ENCODE data around the gene REXO4. TPM values are rescaled to one million over a fixed set of nuclear protein-coding genes. Genes with fewer than 3 reads are reported as not detected.
A peak's percentile ranks its signal among the peaks of the same experiment; 100 is the strongest.

The REXO4 gene
- total and polyA plus RNA-seq, 4 donors = 7.4 to 12.1 (median 9.1) TPM

DNA sequence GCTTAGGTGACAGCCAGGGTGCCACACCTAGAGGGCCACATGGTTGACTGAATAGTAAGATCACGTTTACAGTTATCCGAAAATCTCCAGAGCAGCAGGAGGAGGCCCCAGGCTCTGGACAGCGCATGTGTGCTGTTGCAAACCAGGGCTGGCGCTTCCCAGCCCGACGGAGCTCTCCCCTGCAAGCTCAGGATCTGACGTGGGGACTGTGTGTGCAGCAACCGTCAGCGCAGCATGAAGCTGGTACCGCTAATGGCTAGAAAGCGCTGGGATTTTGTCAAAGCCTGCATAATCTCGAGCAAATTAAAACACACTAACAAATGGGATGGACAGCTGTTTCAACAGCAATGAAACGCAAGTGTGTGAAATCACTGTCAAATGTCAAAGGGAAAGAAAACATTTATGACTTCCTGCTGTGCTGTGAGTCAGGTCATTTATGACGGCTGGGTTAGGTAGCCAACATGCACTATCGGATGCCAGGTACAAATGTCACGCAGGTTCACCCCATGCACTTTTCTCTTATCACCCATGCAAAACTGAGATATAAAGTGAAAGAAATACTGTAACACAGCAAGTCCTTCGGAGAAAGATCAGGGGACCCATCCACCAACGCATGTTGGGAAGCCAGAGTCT is 49.4 kb downstream of the REXO4 start:
- 42% methylated on average over 18 of the region's 18 CpGs for WGBS
- DNase-seq (ENCODE audit: low spot score) = no peak
- peaks cover 28 to 65% (median 61%) of the 10 kb centered on the region in 4 donors for H3K4me1 ChIP-seq (ENCODE audit: control insufficient read depth in 4 of 4, insufficient read depth in 4 of 4, low read length in 3 of 4)
- no peaks in the 10 kb centered on the region for H3K27me3 ChIP-seq (ENCODE audit: control insufficient read depth in 4 of 4, insufficient read depth in 4 of 4, low read length in 3 of 4)
- TF ChIP-seq HNF4A (conservative IDR thresholded peaks at IDR 0.05) = peak in 1 of 2 donors; percentile 30
- no peak for TF ChIP-seq JUND (IDR thresholded peaks at IDR 0.05)
- TF ChIP-seq RXRA (IDR thresholded peaks at IDR 0.05) = peak; percentile 13 to 20
- no peak for TF ChIP-seq NR2F2 (IDR thresholded peaks at IDR 0.05)
- TF ChIP-seq FOXA1 (IDR thresholded peaks at IDR 0.05) = no peak
- peak in 1 of 2 donors; percentile 36 for TF ChIP-seq GABPA (IDR thresholded peaks at IDR 0.05 in 1 of 2, conservative IDR thresholded peaks at IDR 0.05 in 1 of 2)
- TF ChIP-seq, protein P1, sequence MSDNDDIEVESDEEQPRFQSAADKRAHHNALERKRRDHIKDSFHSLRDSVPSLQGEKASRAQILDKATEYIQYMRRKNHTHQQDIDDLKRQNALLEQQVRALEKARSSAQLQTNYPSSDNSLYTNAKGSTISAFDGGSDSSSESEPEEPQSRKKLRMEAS (IDR thresholded peaks at IDR 0.05) = no peak
- no peak overlapping the region for H3K4me3 ChIP-seq (ENCODE audit: low read depth in 1 of 3, low read length in 3 of 3)
- no peak overlapping the region for H3K9ac ChIP-seq (ENCODE audit: low read depth in 1 of 2, low read length in 2 of 2)
- no peaks in the 10 kb centered on the region for H3K9me3 ChIP-seq (ENCODE audit: control insufficient read depth in 4 of 4, low read length in 3 of 4)
- peaks cover 16 to 45% (median 35%) of the 10 kb centered on the region in 4 donors for H3K36me3 ChIP-seq (ENCODE audit: control insufficient read depth in 4 of 4, insufficient read depth in 3 of 4, low read depth in 1 of 4, low read length in 3 of 4)
- H3K27ac ChIP-seq (ENCODE audit: low read depth in 1 of 2, low read length in 2 of 2) = peak overlapping the region; percentile 55 to 71

DNA sequence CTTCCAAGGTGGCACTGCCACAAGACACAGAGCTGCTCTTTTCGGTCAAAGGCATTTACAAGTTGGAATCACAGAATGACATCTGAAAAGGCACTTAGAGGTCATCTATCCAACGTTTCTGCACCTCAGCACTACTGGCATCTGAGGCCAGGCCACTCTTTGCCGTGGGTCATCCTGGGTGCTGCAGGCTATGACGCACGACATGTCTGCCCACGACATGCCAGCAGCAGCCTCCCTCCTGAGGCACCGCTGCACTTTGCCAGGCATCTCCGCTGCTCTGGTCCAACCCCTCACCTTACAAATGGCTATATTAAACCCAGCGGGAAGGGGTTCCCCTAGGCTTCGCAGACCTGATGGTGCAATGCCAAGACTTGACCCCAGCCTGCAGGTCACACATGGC is 50.0 kb downstream of the REXO4 start:
- DNase-seq (ENCODE audit: low spot score) = no peak

DNA sequence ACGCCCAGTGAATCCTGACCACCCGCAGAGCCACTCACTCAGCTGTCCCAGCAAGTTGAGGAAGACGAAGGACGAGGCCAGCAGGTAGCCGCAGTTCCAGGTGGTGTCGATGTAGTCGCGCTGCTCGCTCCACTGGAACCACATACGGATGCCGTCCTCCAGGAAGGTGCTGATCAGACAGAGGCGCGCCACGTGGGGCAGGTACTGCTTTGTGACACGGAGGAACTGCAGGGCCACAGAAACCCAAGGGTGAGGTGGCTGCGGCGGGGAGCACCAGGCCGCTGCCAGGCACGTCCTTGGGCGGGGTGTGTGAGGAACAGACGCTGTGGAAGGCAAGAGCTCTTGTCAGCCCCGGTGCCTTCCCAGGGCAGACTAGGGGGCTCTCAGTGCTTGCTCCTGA is 50.6 kb downstream of the REXO4 start:
- 96% methylated on average over 22 of the region's 22 CpGs for WGBS
- peaks cover 23 to 56% (median 49%) of the 10 kb centered on the region in 4 donors for H3K4me1 ChIP-seq (ENCODE audit: control insufficient read depth in 4 of 4, insufficient read depth in 4 of 4, low read length in 3 of 4)
- H3K9ac ChIP-seq (ENCODE audit: low read depth in 1 of 2, low read length in 2 of 2) = no peak overlapping the region
- H3K27me3 ChIP-seq (ENCODE audit: control insufficient read depth in 4 of 4, insufficient read depth in 4 of 4, low read length in 3 of 4) = no peaks in the 10 kb centered on the region
- no peaks in the 10 kb centered on the region for H3K9me3 ChIP-seq (ENCODE audit: control insufficient read depth in 4 of 4, low read length in 3 of 4)
- DNase-seq (ENCODE audit: low spot score) = no peak
- H3K36me3 ChIP-seq (ENCODE audit: control insufficient read depth in 4 of 4, insufficient read depth in 3 of 4, low read depth in 1 of 4, low read length in 3 of 4) = peaks cover 21 to 55% (median 43%) of the 10 kb centered on the region in 4 donors
- no peak overlapping the region for H3K27ac ChIP-seq (ENCODE audit: low read depth in 1 of 2, low read length in 2 of 2)
- no peak overlapping the region for H3K4me3 ChIP-seq (ENCODE audit: low read depth in 1 of 3, low read length in 3 of 3)
- no peak for TF ChIP-seq YY1 (IDR thresholded peaks at IDR 0.05)
- TF ChIP-seq FOXA2 (IDR thresholded peaks at IDR 0.05) = no peak
- TF ChIP-seq RAD21 (IDR thresholded peaks at IDR 0.05) = no peak
- TF ChIP-seq, protein P2, sequence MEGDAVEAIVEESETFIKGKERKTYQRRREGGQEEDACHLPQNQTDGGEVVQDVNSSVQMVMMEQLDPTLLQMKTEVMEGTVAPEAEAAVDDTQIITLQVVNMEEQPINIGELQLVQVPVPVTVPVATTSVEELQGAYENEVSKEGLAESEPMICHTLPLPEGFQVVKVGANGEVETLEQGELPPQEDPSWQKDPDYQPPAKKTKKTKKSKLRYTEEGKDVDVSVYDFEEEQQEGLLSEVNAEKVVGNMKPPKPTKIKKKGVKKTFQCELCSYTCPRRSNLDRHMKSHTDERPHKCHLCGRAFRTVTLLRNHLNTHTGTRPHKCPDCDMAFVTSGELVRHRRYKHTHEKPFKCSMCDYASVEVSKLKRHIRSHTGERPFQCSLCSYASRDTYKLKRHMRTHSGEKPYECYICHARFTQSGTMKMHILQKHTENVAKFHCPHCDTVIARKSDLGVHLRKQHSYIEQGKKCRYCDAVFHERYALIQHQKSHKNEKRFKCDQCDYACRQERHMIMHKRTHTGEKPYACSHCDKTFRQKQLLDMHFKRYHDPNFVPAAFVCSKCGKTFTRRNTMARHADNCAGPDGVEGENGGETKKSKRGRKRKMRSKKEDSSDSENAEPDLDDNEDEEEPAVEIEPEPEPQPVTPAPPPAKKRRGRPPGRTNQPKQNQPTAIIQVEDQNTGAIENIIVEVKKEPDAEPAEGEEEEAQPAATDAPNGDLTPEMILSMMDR (IDR thresholded peaks at IDR 0.05; ENCODE audit: low read depth, low read length, missing input control) = no peak
- no peak for TF ChIP-seq EGR1 (IDR thresholded peaks at IDR 0.05; ENCODE audit: low read depth in 2 of 2)
- no peak for TF ChIP-seq HNF4G (IDR thresholded peaks at IDR 0.05)
- TF ChIP-seq TAF1 (conservative IDR thresholded peaks at IDR 0.05) = no peak
- TF ChIP-seq HNF4A (conservative IDR thresholded peaks at IDR 0.05) = no peak
- TF ChIP-seq, protein P3, sequence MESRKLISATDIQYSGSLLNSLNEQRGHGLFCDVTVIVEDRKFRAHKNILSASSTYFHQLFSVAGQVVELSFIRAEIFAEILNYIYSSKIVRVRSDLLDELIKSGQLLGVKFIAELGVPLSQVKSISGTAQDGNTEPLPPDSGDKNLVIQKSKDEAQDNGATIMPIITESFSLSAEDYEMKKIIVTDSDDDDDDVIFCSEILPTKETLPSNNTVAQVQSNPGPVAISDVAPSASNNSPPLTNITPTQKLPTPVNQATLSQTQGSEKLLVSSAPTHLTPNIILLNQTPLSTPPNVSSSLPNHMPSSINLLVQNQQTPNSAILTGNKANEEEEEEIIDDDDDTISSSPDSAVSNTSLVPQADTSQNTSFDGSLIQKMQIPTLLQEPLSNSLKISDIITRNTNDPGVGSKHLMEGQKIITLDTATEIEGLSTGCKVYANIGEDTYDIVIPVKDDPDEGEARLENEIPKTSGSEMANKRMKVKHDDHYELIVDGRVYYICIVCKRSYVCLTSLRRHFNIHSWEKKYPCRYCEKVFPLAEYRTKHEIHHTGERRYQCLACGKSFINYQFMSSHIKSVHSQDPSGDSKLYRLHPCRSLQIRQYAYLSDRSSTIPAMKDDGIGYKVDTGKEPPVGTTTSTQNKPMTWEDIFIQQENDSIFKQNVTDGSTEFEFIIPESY (IDR thresholded peaks at IDR 0.05) = no peak
- TF ChIP-seq FOXA1 (IDR thresholded peaks at IDR 0.05) = no peak
- no peak for TF ChIP-seq JUND (IDR thresholded peaks at IDR 0.05)
- TF ChIP-seq, protein P1 (IDR thresholded peaks at IDR 0.05) = no peak
- TF ChIP-seq SP1 (IDR thresholded peaks at IDR 0.05) = no peak
- TF ChIP-seq NR2F2 (IDR thresholded peaks at IDR 0.05) = no peak
- TF ChIP-seq, protein P4, sequence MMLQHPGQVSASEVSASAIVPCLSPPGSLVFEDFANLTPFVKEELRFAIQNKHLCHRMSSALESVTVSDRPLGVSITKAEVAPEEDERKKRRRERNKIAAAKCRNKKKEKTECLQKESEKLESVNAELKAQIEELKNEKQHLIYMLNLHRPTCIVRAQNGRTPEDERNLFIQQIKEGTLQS (IDR thresholded peaks at IDR 0.05) = no peak

More for the DNA sequence above, 50.0 kb downstream of the REXO4 start:
- Histone ChIP-seq H3K9me3 (ENCODE audit: control insufficient read depth in 4 of 4, low read length in 3 of 4) (no peaks in the 10 kb centered on the region), H3K4me1 (ENCODE audit: control insufficient read depth in 4 of 4, insufficient read depth in 4 of 4, low read length in 3 of 4) (peaks cover 25 to 59% (median 55%) of the 10 kb centered on the region in 4 donors), H3K9ac (ENCODE audit: low read depth in 1 of 2, low read length in 2 of 2) (no peak overlapping the region), H3K36me3 (ENCODE audit: control insufficient read depth in 4 of 4, insufficient read depth in 3 of 4, low read depth in 1 of 4, low read length in 3 of 4) (peaks cover 17 to 51% (median 40%) of the 10 kb centered on the region in 4 donors), H3K27ac (ENCODE audit: low read depth in 1 of 2, low read length in 2 of 2) (peak overlapping the region; percentile 55 to 71), H3K27me3 (ENCODE audit: control insufficient read depth in 4 of 4, insufficient read depth in 4 of 4, low read length in 3 of 4) (no peaks in the 10 kb centered on the region), H3K4me3 (ENCODE audit: low read depth in 1 of 3, low read length in 3 of 3) (no peak overlapping the region)
- 80% methylated on average over 10 of the region's 10 CpGs for WGBS
- TF ChIP-seq, protein P2 (IDR thresholded peaks at IDR 0.05; ENCODE audit: low read depth, low read length, missing input control) = no peak
- TF ChIP-seq RXRA (IDR thresholded peaks at IDR 0.05) (no peak), SP1 (IDR thresholded peaks at IDR 0.05) (no peak), TAF1 (conservative IDR thresholded peaks at IDR 0.05) (no peak)
- TF ChIP-seq, protein P4 (IDR thresholded peaks at IDR 0.05) = no peak
